GM21619 (cell line): ENCODE data around the gene NAIF1.
"Not testable (repeated sequence)": the region's sequence is repeated elsewhere in the genome, so short reads cannot be mapped to it uniquely, and the experiment has no call there.

ENCODE experiments used
- ATAC-seq: cut with Tn5 transposase; IDR thresholded peaks from one replicate; pipeline ENCODE4 v1.9.1; 2021; ENCODE audit not compliant: unreplicated experiment

The NAIF1 gene

GRCh38 chr9:128088253-128088945, 21.3 kb upstream of the NAIF1 start:
- no peak for ATAC-seq

- ATAC-seq, result no peak
Observed at GRCh38 chr9:128087262-128087661, 20.1 kb upstream of the NAIF1 start.

- no peak for ATAC-seq
Observed at GRCh38 chr9:128085943-128086342, 18.8 kb upstream of the NAIF1 start.

- ATAC-seq, result no peak
Observed at GRCh38 chr9:128084746-128085145, 17.6 kb upstream of the NAIF1 start.

- ATAC-seq, result no peak
Observed at GRCh38 chr9:128082151-128082550, 15.0 kb upstream of the NAIF1 start.

- no peak for ATAC-seq
Observed at GRCh38 chr9:128081056-128081455, 13.9 kb upstream of the NAIF1 start.

- ATAC-seq, result no peak
Observed at GRCh38 chr9:128080206-128080605, 13.1 kb upstream of the NAIF1 start.

- ATAC-seq, result no peak
Observed at GRCh38 chr9:128078504-128079434, 11.6 kb upstream of the NAIF1 start.

GRCh38 chr9:128077847-128078503, 10.9 kb upstream of the NAIF1 start:
- ATAC-seq, result no peak

GRCh38 chr9:128073253-128073886, 6.2 kb upstream of the NAIF1 start:
- no peak for ATAC-seq

- no peak for ATAC-seq
Observed at GRCh38 chr9:128072144-128073021, 5.3 kb upstream of the NAIF1 start.

- ATAC-seq, result not testable (repeated sequence)
Observed at GRCh38 chr9:128071475-128071874, 4.4 kb upstream of the NAIF1 start.

- ATAC-seq, result no peak
Observed at GRCh38 chr9:128070874-128071273, 3.8 kb upstream of the NAIF1 start.

- peak; percentile 10 for ATAC-seq
Observed at GRCh38 chr9:128068386-128069205, 1.5 kb upstream of the NAIF1 start.

GRCh38 chr9:128067645-128068385, 695 bp upstream of the NAIF1 start, which contains the start of gene SLC25A25:
Gene SLC25A25 (plus strand): TSS chr9:128068232. CDS start chr9:128068320, 88 bp downstream.
- ATAC-seq, result peak; percentile 57

- ATAC-seq, result no peak
Observed at GRCh38 chr9:128065907-128066712, 1.0 kb downstream of the NAIF1 start.
